GM21367 (cell line): Measurements from ENCODE around the gene STPG4.

Source experiments
- ATAC-seq: cut with Tn5 transposase; IDR thresholded peaks from one replicate; pipeline ENCODE4 v1.9.1; 2021; ENCODE audit not compliant: unreplicated experiment

Gene STPG4

DNA sequence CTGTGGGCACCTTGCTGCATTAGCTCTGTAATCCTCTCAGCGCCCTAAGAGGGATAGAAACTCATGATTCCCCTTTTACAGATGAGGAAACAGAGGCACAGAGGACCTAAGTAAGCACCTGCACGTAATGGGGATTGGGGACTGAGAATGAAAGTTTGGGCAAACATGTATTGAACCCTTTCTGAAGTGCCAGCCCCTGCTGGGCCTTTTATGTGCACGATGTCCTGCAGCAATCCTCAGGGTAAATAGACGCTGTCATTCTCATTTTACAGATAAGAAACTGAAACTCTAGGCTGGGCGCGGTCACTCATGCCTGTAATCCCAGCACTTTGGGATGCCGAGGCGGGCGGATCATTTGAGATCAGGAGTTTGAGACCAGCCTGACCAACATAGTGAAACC is 117.4 kb downstream of the STPG4 start:
- ATAC-seq = no peak
